PFSK-1 (cell line): ENCODE measurements around the gene C6orf132.

Experiments
- POLR2AphosphoS5 ChIP-seq: IDR thresholded peaks from 2 replicates; pipeline ENCODE4 v1.6.1; 2012; ENCODE audit warnings: low read depth, mild to moderate bottlenecking, control low read depth, low read length, moderate library complexity
- SIN3A ChIP-seq: IDR thresholded peaks from 2 replicates; pipeline ENCODE4 v1.6.1; 2012; ENCODE audit warnings: mild to moderate bottlenecking, low read length, moderate library complexity, borderline replicate concordance; ENCODE audit not compliant: insufficient read depth
- TAF1 ChIP-seq: IDR thresholded peaks from 2 replicates; pipeline ENCODE4 v1.6.1; 2012; ENCODE audit warnings: low read length, control low read depth, borderline replicate concordance; ENCODE audit not compliant: insufficient read depth
- TF ChIP-seq, protein P1 (sequence below), 2 experiments: IDR thresholded peaks; 2 replicates each; pipeline versions ENCODE4 v1.6.1 to v1.8.0; 2011 to 2012; ENCODE audit warnings: low read depth in 2 of 2, low read length in 2 of 2, control low read depth in 1 of 2, inconsistent platforms in 1 of 2, mild to moderate bottlenecking in 1 of 2, moderate library complexity in 1 of 2; ENCODE audit not compliant: insufficient read depth in 1 of 2

DNA sequence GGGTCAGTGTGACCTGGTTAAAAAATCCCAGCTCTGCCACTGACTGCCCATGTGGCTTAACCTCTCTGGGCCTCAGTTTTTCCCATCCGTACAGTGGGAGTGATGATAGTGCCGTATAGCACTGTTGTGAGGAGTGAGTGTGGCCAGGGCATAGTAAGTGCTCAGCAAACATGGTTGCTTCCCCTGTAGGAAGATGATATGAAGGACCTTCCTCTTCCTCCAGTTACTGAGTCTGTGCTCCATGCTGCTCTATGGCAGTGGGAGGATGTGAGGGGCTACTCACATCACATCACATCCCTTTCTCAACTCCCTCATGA is 13.1 kb downstream of the C6orf132 start:
- TF ChIP-seq TAF1 (no peak), POLR2AphosphoS5 (no peak), SIN3A (no peak)
- TF ChIP-seq, protein P1, sequence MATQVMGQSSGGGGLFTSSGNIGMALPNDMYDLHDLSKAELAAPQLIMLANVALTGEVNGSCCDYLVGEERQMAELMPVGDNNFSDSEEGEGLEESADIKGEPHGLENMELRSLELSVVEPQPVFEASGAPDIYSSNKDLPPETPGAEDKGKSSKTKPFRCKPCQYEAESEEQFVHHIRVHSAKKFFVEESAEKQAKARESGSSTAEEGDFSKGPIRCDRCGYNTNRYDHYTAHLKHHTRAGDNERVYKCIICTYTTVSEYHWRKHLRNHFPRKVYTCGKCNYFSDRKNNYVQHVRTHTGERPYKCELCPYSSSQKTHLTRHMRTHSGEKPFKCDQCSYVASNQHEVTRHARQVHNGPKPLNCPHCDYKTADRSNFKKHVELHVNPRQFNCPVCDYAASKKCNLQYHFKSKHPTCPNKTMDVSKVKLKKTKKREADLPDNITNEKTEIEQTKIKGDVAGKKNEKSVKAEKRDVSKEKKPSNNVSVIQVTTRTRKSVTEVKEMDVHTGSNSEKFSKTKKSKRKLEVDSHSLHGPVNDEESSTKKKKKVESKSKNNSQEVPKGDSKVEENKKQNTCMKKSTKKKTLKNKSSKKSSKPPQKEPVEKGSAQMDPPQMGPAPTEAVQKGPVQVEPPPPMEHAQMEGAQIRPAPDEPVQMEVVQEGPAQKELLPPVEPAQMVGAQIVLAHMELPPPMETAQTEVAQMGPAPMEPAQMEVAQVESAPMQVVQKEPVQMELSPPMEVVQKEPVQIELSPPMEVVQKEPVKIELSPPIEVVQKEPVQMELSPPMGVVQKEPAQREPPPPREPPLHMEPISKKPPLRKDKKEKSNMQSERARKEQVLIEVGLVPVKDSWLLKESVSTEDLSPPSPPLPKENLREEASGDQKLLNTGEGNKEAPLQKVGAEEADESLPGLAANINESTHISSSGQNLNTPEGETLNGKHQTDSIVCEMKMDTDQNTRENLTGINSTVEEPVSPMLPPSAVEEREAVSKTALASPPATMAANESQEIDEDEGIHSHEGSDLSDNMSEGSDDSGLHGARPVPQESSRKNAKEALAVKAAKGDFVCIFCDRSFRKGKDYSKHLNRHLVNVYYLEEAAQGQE (IDR thresholded peaks at IDR 0.05; ENCODE audit: insufficient read depth in 1 of 2, low read depth in 2 of 2, low read length in 2 of 2) = no peak
